GM18499 (cell line): ENCODE results near the gene DLG2.
"Not testable (repeated sequence)": the region's sequence is repeated elsewhere in the genome, so short reads cannot be mapped to it uniquely, and the experiment has no call there.

Source experiments
- ATAC-seq: cut with Tn5 transposase; IDR thresholded peaks from one replicate; pipeline ENCODE4 v1.9.1; 2021; ENCODE audit warnings: moderate number of reproducible peaks; ENCODE audit not compliant: insufficient read depth, unreplicated experiment

DLG2 gene

GRCh38 chr11:85257837-85258236 is 369.3 kb downstream of the DLG2 start:
- no peak for ATAC-seq

DNA sequence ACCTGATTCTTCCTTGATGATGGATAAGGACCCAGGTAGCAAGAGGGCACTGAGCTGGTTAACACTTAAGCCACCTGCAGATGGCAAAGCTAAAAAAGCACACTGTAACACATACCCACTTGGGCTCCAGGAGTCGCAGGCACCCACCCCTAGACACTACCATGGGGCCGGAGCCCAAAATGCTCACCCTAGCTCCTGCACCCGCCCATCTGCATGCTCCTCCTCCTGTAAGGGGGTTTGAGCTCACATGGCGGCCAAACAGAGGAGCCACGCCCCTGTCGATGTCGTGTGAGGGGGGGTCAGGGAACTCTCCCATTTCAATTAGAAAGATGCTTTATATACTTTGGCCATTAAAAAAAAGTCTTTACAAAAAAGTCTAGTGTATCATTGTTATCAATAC is 370.7 kb downstream of the DLG2 start:
- ATAC-seq = no peak

DNA sequence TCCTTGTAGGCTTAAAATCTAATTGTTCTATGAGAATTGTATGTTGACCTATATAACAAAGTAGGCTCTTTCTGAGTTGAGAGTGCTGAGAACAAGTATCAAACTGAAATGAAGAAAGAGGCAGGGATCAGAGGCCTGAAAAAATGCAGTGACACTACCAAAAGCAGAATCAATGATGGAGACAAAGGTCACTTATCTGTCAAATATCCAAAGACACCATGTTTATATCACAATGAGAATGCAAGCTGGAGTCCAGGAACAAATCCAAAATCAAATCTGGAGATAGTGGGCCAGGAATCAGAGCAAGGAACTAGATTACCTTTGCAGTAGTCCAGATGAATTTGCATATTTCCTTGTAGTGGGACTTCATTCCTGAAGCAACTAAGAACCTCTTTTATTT is 377.7 kb downstream of the DLG2 start:
- no peak for ATAC-seq

- no peak for ATAC-seq
Observed at GRCh38 chr11:85247797-85248196, 379.3 kb downstream of the DLG2 start.

DNA sequence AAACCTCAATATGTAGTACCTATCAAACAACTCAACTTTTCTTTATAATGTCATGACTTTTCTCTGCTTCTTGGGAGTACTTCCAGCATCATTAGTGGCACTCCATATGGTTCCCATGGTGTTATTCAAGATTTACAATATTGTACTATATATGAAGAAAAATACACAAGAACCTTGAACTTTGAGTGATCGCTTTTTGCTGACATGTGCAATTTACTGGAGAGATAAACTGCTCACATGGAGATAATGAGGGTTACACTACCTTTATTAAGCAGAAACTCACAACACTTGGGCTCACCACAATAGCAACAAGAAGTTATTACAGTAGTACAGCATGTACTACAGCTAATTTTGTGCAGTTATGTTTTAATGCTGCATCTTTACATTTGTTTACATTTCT is 388.2 kb downstream of the DLG2 start:
- no peak for ATAC-seq

- not testable (repeated sequence) for ATAC-seq
Observed at GRCh38 chr11:85238038-85238437, 389.1 kb downstream of the DLG2 start.

- no peak for ATAC-seq
Observed at GRCh38 chr11:85236211-85236610, 390.9 kb downstream of the DLG2 start.

GRCh38 chr11:85232559-85232958 is 394.6 kb downstream of the DLG2 start:
- ATAC-seq = no peak

DNA sequence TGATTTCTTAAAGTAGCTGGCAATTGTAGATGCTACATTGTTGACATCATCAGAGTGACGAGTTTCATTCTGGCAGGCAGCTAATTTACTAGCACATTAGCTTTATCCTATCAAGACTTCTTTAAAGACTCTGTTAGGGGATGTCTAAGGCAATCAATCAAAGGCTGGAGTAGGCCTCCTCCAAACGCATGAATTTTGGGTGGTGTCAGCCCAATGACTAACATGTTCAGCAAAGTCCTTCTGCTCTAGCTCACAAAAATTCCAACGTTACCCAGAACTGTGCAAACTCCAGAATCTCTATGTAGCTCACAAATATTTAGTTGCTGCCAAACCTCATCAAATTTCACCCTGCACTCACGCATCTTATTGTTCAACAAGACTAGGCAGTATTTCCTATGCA is 395.6 kb downstream of the DLG2 start:
- ATAC-seq = no peak

GRCh38 chr11:85229723-85230122 is 397.4 kb downstream of the DLG2 start:
- ATAC-seq = not testable (repeated sequence)

- no peak for ATAC-seq
Observed at GRCh38 chr11:85196968-85197367, 430.2 kb downstream of the DLG2 start.

DNA sequence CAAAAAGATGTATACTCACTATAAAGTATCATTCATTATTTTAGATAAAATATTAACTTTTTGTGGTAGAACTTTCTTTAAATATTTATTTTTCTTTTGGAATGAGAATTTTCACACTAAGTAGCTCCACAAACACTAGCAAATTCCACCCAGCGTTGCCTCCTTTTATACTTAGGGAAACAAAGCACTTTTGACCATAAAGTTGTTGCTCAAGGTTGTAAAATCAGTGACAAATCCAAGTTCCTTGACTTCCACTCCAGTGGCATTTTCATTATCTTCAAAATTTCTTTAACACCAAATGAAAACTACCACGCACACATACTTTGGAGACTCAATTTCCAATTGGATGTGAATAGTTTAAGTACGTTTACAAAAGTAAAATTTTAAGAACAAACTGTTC is 431.2 kb downstream of the DLG2 start:
- no peak for ATAC-seq

- ATAC-seq = no peak
Observed at GRCh38 chr11:85187992-85188391, 439.2 kb downstream of the DLG2 start.

- ATAC-seq = no peak
Observed at GRCh38 chr11:85184721-85185120, 442.4 kb downstream of the DLG2 start.

DNA sequence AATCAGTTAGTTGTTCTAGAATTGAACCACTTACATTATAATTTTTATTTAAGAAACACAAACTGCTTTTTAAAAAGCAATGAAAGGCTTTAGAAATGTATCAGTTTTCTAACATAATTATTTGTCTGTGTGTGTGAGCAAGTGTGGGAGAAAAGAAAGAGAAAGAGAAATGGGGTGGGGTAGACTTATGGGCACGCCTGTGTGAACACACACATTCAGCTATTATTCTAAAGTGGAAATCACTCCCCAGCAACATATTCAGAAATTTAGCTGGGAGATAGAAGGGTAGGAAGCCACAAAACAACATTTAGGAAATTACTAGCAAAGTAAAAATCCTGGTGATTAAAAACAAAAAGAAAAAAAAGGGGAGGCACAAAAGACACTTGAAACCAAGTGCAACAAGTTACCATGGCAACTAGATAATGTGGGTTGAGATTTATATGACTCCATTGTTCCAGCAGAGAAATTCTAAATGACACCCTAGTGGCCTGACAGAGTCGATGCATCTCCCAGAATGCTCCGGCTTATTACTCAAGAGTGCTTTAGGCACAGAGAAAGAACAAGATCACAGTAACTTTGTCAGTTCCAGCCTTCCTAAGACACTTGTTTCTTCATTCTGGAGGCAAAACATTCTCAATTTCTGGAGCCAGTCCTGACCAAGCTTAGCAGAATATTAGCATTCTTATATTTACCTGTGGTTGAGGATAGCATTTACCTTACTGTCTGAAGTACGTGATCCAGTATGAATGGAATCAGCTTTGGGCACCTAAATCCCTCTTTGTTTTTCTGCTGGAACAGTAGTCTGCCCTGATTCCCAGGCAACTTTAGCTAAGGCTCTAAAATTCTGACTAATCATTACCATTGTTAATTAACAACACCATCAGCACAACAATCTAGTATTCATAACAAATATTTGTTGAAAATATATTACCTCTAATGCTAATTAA is 444.4 kb downstream of the DLG2 start:
- peak; percentile 65 for ATAC-seq

- ATAC-seq = no peak
Observed at GRCh38 chr11:85180528-85180927, 446.6 kb downstream of the DLG2 start.

- no peak for ATAC-seq
Observed at GRCh38 chr11:85171648-85172257, 455.4 kb downstream of the DLG2 start.

GRCh38 chr11:85170184-85170583 is 457.0 kb downstream of the DLG2 start:
- no peak for ATAC-seq

DNA sequence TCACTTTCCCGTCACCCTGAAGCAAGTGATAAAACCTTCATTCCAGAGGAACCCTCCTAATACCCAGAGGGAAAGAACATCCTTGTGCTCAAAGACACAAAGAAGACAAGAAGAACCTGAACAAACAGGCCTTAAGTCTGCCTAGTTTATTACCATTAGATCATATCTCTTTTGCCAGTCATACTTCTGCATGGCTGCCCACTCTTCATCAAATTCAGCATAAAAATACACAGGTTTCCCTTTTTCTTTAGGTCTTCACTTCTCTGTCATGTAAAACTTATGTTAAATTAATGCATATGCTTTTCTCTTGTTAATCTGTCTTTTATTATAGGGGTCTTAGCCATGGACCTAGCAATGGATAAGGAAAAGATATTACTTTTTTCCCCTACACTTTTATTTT is 459.7 kb downstream of the DLG2 start:
- no peak for ATAC-seq

- ATAC-seq = no peak
Observed at GRCh38 chr11:85167038-85167437, 460.1 kb downstream of the DLG2 start.

- ATAC-seq = no peak
Observed at GRCh38 chr11:85165819-85166218, 461.3 kb downstream of the DLG2 start.

- no peak for ATAC-seq
Observed at GRCh38 chr11:85164743-85165142, 462.4 kb downstream of the DLG2 start.
